HepG2 (cell line): ENCODE results near the gene NFATC4. TPM values are rescaled to one million over a fixed set of nuclear protein-coding genes. Genes with fewer than 3 reads are reported as not detected.

Source experiments
- ATAC-seq: fragments of 200-7000 bp; cut with Tn5 transposase; 3 replicates; pipeline ENCODE4 v1.9.1; 2020; ENCODE audit warnings: mild to moderate bottlenecking, moderate library complexity
- BruUV-seq: library from RNA; stranded (reverse); fragments of 400-500 nt; replicated peaks from 2 replicates; lab custom pipeline; 2021; lab: Mats Ljungman, UMichigan
- CTCF ChIA-PET: fragments of 300-600 bp; formaldehyde crosslinking; extraction: SDS; loops from one replicate; lab custom pipeline; 2021; ENCODE audit warnings: low total read pairs, inconsistent platforms, low intra/inter-chr PET ratio; lab: Yijun Ruan, JAX
- POLR2A ChIA-PET: fragments of 350-600 bp; sonication (Branson Sonifier 250); formaldehyde crosslinking; loops from one replicate; lab custom pipeline; 2020; ENCODE audit warnings: antibody characterized with exemption, inconsistent platforms; lab: Yijun Ruan, JAX
- DNase-seq: peaks from one replicate; pipeline ENCODE4 v3.0.0-alpha.2; 2015; ENCODE audit warnings: low spot score
- FAIRE-seq: peaks from 3 replicates; lab custom pipeline; 2011; peaks lifted over from hg19 to GRCh38; lab: Jason Lieb, UNC
- H2AFZ ChIP-seq: one replicate; pipeline ENCODE4 v1.6.1; 2011; ENCODE audit warnings: low read length, inconsistent platforms
- H3K27ac ChIP-seq: fragments of 300-600 bp; 3 replicates; pipeline ENCODE4 v1.8.0; 2011; ENCODE audit warnings: mixed run types, mild to moderate bottlenecking, mixed read lengths, low read length, inconsistent platforms; ENCODE audit not compliant: insufficient read depth; ENCODE audit errors: extremely low read length
- H3K27me3 ChIP-seq, 2 experiments: fragments of 200-600 bp in 1 of 2; 2 replicates in 1 of 2; 3 replicates in 1 of 2; pipeline versions ENCODE4 v1.6.0 to v1.8.0; 2011; ENCODE audit warnings: low read length in 2 of 2, mild to moderate bottlenecking in 2 of 2, moderate library complexity in 2 of 2, inconsistent platforms in 1 of 2; ENCODE audit not compliant: insufficient read depth in 2 of 2, control insufficient read depth in 1 of 2
- H3K36me3 ChIP-seq, 2 experiments: fragments of 200-600 bp in 1 of 2; replicated peaks in 1 of 2; 2 replicates in 1 of 2; 3 replicates in 1 of 2; pipeline versions ENCODE4 v1.5.1 to v1.8.0; 2011; ENCODE audit warnings: low read length in 2 of 2, inconsistent platforms in 1 of 2; ENCODE audit not compliant: insufficient read depth in 2 of 2, control insufficient read depth in 1 of 2
- H3K4me1 ChIP-seq: 2 replicates; pipeline ENCODE4 v1.5.1; 2012; ENCODE audit warnings: low read length, inconsistent platforms; ENCODE audit not compliant: insufficient read depth
- H3K4me2 ChIP-seq: 2 replicates; pipeline ENCODE4 v1.6.0; 2011; ENCODE audit warnings: low read depth, low read length, inconsistent platforms
- H3K4me3 ChIP-seq, 3 experiments: fragments of 200-600 bp in 1 of 3; sonication (generic), shearing (Covaris generic) in 1 of 3; replicated peaks in 1 of 3; 2 replicates each; pipeline ENCODE4 v1.5.1; 2011 to 2016; ENCODE audit warnings: low read length in 3 of 3, inconsistent platforms in 2 of 3, low read depth in 2 of 3, mild to moderate bottlenecking in 2 of 3, control low read depth in 1 of 3, mixed read lengths in 1 of 3; ENCODE audit not compliant: insufficient read depth in 1 of 3
- H3K79me2 ChIP-seq: one replicate; pipeline ENCODE4 v1.6.1; 2011; ENCODE audit warnings: low read length, inconsistent platforms; ENCODE audit not compliant: insufficient read depth
- H3K9ac ChIP-seq: 2 replicates; pipeline ENCODE4 v1.6.0; 2011; ENCODE audit warnings: mild to moderate bottlenecking, low read depth, low read length, inconsistent platforms; ENCODE audit not compliant: insufficient read depth
- H3K9me3 ChIP-seq: 2 replicates; pipeline ENCODE4 v1.5.1; 2012; ENCODE audit warnings: mild to moderate bottlenecking, low read length
- H4K20me1 ChIP-seq: 2 replicates; pipeline ENCODE4 v1.6.0; 2011; ENCODE audit warnings: inconsistent platforms, mild to moderate bottlenecking, low read length, moderate library complexity; ENCODE audit not compliant: insufficient read depth
- CCDC6 ChIP-seq: sonication (generic); formaldehyde crosslinking; IDR thresholded peaks from 2 replicates; pipeline ENCODE4 v1.8.1; 2022; ENCODE audit warnings: mild to moderate bottlenecking, missing genetic modification reagents, moderate library complexity
- HDAC6 ChIP-seq: fragments of 200-600 bp; sonication (generic); IDR thresholded peaks from 2 replicates; pipeline ENCODE4 v1.7.0; 2017; ENCODE audit warnings: mild to moderate bottlenecking, antibody characterized with exemption, low read length, low read depth
- IRF9 ChIP-seq: sonication (generic); formaldehyde crosslinking; IDR thresholded peaks from 2 replicates; pipeline ENCODE4 v1.8.0; 2022; ENCODE audit warnings: missing genetic modification reagents, mild to moderate bottlenecking, borderline replicate concordance
- KMT2B ChIP-seq: IDR thresholded peaks from 2 replicates; pipeline ENCODE4 v1.6.1; 2016; ENCODE audit warnings: missing genetic modification reagents, missing compliant biosample characterization
- PAF1 ChIP-seq: IDR thresholded peaks from 2 replicates; pipeline ENCODE4 v1.6.1; 2016; ENCODE audit warnings: missing genetic modification reagents, missing compliant biosample characterization
- RARG ChIP-seq: sonication (generic); formaldehyde crosslinking; IDR thresholded peaks from 2 replicates; pipeline ENCODE4 v1.4.0; 2020; ENCODE audit warnings: low read depth, mild to moderate bottlenecking, missing genetic modification reagents
- RBM39 ChIP-seq: fragments of 200-400 bp; formaldehyde crosslinking; IDR thresholded peaks from one replicate; pipeline ENCODE4 v1.6.1; 2018; ENCODE audit warnings: antibody characterized with exemption, mild to moderate bottlenecking, low read depth, low read length; ENCODE audit not compliant: poor library complexity, severe bottlenecking
- RFXAP ChIP-seq: sonication (generic); formaldehyde crosslinking; IDR thresholded peaks from 2 replicates; pipeline ENCODE4 v1.4.0; 2020; ENCODE audit warnings: missing genetic modification reagents, borderline replicate concordance
- STAG1 ChIP-seq: sonication (generic); formaldehyde crosslinking; IDR thresholded peaks from 2 replicates; pipeline ENCODE4 v1.4.0; 2020; ENCODE audit warnings: missing genetic modification reagents
- TSC22D2 ChIP-seq: sonication (generic); formaldehyde crosslinking; IDR thresholded peaks from 2 replicates; pipeline ENCODE4 v1.5.1; 2020; ENCODE audit warnings: missing genetic modification reagents, mild to moderate bottlenecking, borderline replicate concordance
- ZNF343 ChIP-seq: sonication (generic); formaldehyde crosslinking; IDR thresholded peaks from 2 replicates; pipeline ENCODE4 v1.4.0; 2020; ENCODE audit warnings: mild to moderate bottlenecking, missing genetic modification reagents
- ZNF496 ChIP-seq: sonication (generic); formaldehyde crosslinking; IDR thresholded peaks from 2 replicates; pipeline ENCODE4 v1.8.1; 2023; ENCODE audit warnings: mild to moderate bottlenecking, moderate library complexity, missing genetic modification reagents; ENCODE audit not compliant: insufficient replicate concordance
- ZNF792 ChIP-seq: IDR thresholded peaks from 2 replicates; pipeline ENCODE4 v1.6.1; 2016
- WGBS: methylation state at CpG from one replicate; pipeline ENCODE4 v1.1.6; 2017; ENCODE audit warnings: low lambda C conversion rate; 5-methylcytosine and 5-hydroxymethylcytosine counted together
- in situ Hi-C: cut with HindIII; loops from 2 replicates; pipeline ENCODE4 v1.10.0; 2017; ENCODE audit warnings: low pct_unique_long_range_greater_than_20kb; ENCODE audit not compliant: extremely low pct_ligation_motif_present
- intact Hi-C: fragments of 100-400 bp; cut with micrococcal nuclease; formaldehyde crosslinking; loops from one replicate; pipeline ENCODE4 v1.10.0; 2022; ENCODE audit not compliant: unreplicated experiment
- polyA plus RNA-seq, 8 experiments: library from polyadenylated mRNA; depleted of rRNA in 3 of 8; stranded (reverse) in 7 of 8; unstranded in 1 of 8; fragments of >200 nt; fragmentation: Illumina TruSeq in 4 of 8; extraction: Trizol in 4 of 8; gene quantifications; 2 replicates each; pipeline versions ENCODE4 v1.2.1 to v1.2.3, GENCODE V29; 2011 to 2016; ENCODE audit warnings: low read depth in 4 of 8, missing spikeins in 1 of 8, mixed read lengths in 1 of 8; ENCODE audit not compliant: insufficient read depth in 1 of 8
- total RNA-seq, 5 experiments: library from RNA; depleted of rRNA; stranded (reverse); fragments of >200 nt; fragmentation: Illumina TruSeq; extraction: Trizol; gene quantifications; 2 replicates each; pipeline ENCODE4 v1.2.3, GENCODE V29; 2016; ENCODE audit warnings: low read depth in 1 of 5
- TF ChIP-seq, protein P1 (sequence below): sonication (generic); formaldehyde crosslinking; IDR thresholded peaks from 2 replicates; pipeline ENCODE4 v1.4.0; 2020; ENCODE audit warnings: missing genetic modification reagents, borderline replicate concordance

Gene NFATC4
- total and polyA plus RNA-seq, 2 of the 13 experiments (the other 11 are each of a cell fraction or from before 2014, with no cell fraction given): 0.04 to 0.15 TPM

DNA sequence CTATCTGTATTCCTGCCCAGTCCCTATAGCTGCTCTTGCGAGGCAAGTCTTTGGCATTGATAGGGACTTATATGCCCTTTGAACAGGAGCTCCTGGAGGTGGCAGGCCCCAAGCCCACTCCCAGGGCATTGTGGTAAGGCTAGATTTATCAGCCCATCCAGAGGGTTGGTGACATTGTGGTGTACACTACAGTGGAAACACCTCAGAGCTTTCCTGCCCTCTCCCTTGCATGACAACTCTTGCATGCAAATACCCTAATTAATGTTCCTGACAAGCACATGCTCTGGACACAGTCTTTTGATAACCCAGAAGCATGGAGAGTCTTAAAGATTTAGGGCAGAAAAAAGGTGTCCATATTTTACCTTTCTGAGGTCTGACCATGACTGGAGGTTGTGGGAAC is 27.4 kb upstream of the NFATC4 start:
- H3K79me2 ChIP-seq: no peaks in the 10 kb centered on the region
- no peak overlapping the region for H2AFZ ChIP-seq
- H4K20me1 ChIP-seq: no peaks in the 10 kb centered on the region
- ATAC-seq (no peak), DNase-seq (no peak), FAIRE-seq (no peak)
- ChIA-PET POLR2A (interaction anchor here (1.0 kb wide), 1 partner anchor 91 kb away, joined by 4 read pairs; no protein-coding TSS in a partner anchor), CTCF (no interaction called here)
- WGBS: 50% methylated on average over 1 of the region's 1 CpG
- no peak overlapping the region for H3K4me2 ChIP-seq
- H3K27ac ChIP-seq: no peak overlapping the region
- H3K27me3 ChIP-seq: peaks cover 5 to 46% of the 10 kb centered on the region in 2 experiments; a peak in 4 of 5 replicates
- intact Hi-C loops: no loop called here
- in situ Hi-C loops: no loop called here
- no TSS peak for BruUV-seq
- no peak overlapping the region for H3K9ac ChIP-seq
- TF ChIP-seq RFXAP (CRISPR knock-in tag) (no peak), IRF9 (CRISPR knock-in tag) (no peak), ZNF343 (CRISPR knock-in tag) (no peak), RARG (no peak), HDAC6 (no peak), ZNF496 (CRISPR knock-in tag) (no peak), PAF1 (no peak), RBM39 (no peak), CCDC6 (CRISPR knock-in tag) (no peak), STAG1 (CRISPR knock-in tag) (no peak), TSC22D2 (CRISPR knock-in tag) (no peak), KMT2B (CRISPR knock-in tag) (no peak), ZNF792 (CRISPR knock-in tag) (no peak)
- TF ChIP-seq, protein P1, sequence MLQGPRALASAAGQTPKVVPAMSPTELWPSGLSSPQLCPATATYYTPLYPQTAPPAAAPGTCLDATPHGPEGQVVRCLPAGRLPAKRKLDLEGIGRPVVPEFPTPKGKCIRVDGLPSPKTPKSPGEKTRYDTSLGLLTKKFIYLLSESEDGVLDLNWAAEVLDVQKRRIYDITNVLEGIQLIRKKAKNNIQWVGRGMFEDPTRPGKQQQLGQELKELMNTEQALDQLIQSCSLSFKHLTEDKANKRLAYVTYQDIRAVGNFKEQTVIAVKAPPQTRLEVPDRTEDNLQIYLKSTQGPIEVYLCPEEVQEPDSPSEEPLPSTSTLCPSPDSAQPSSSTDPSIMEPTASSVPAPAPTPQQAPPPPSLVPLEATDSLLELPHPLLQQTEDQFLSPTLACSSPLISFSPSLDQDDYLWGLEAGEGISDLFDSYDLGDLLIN (CRISPR knock-in tag): no peak
- peaks cover 20% of the 10 kb centered on the region for H3K4me1 ChIP-seq
- H3K9me3 ChIP-seq: no peaks in the 10 kb centered on the region
- H3K36me3 ChIP-seq: no peaks in the 10 kb centered on the region
- no peak overlapping the region for H3K4me3 ChIP-seq
